ENCODE data around the gene IFNL2. TPM values are rescaled to one million over a fixed set of nuclear protein-coding genes. Genes with fewer than 3 reads are reported as not detected.

Gene IFNL2
- total RNA-seq, 4 donors from 2014 or later, result not detected

DNA sequence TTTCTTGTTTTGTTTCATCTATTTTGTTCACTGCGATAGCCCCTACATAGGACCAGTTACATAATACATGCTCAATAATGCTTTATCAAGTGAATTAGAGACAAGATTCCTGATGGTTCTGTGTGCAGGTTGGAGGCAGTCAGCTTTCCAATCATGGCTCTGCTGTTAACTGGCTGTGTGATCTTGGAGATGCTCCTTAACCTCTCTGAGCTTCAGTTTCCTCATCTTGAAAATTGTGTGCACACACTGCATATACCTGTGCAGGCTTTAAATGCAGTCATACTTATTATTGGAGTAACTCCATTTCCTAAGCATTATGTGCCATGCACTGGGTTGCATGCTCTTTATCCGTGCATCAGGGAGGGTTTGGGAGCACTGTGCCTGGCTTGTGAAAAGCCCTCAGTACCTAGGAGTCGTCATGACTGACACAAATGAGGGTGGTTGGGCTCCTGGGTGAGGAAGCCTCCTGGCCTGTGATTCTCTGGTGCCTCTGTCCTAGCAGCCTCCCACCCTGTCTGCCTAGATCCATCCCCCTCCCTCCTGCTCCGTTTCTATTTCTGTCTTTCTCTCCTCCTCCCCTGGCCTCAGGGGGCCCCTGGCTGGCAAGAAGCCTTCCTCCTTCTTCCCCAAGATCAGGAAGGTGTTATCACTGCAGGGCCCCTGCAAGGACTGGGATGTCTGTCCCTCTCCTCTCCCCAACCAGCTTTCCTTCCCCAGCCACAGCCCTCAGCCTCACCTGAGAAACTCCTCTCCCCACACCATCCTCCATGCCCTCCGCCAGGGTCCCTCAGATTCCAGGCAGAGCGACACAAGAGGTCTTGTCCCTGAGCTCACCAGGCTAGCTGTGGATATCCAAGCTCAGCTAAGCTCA is 36.7 kb downstream of the IFNL2 start:
- 14 to 56% methylated on average over 3 of the region's 6 CpGs for WGBS, 2 donors (ENCODE audit: low coverage in 1 of 2)
- no peak for ATAC-seq
- Histone ChIP-seq H3K4me3 (no peak overlapping the region), H3K27ac (no peak overlapping the region), H3K27me3 (peaks cover 72% of the 10 kb centered on the region), H3K4me1 (peaks cover 0 to 16% (median 7%) of the 10 kb centered on the region in 3 donors), H3K36me3 (no peaks in the 10 kb centered on the region), H3K9me3 (no peaks in the 10 kb centered on the region)
- no peak for TF ChIP-seq EP300 (IDR thresholded peaks at IDR 0.05)
- no peak for TF ChIP-seq POLR2A (IDR thresholded peaks at IDR 0.05)
- TF ChIP-seq POLR2AphosphoS5 (IDR thresholded peaks at IDR 0.05), result no peak
- TF ChIP-seq, protein P1, sequence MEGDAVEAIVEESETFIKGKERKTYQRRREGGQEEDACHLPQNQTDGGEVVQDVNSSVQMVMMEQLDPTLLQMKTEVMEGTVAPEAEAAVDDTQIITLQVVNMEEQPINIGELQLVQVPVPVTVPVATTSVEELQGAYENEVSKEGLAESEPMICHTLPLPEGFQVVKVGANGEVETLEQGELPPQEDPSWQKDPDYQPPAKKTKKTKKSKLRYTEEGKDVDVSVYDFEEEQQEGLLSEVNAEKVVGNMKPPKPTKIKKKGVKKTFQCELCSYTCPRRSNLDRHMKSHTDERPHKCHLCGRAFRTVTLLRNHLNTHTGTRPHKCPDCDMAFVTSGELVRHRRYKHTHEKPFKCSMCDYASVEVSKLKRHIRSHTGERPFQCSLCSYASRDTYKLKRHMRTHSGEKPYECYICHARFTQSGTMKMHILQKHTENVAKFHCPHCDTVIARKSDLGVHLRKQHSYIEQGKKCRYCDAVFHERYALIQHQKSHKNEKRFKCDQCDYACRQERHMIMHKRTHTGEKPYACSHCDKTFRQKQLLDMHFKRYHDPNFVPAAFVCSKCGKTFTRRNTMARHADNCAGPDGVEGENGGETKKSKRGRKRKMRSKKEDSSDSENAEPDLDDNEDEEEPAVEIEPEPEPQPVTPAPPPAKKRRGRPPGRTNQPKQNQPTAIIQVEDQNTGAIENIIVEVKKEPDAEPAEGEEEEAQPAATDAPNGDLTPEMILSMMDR (IDR thresholded peaks at IDR 0.05), result no peak

DNA sequence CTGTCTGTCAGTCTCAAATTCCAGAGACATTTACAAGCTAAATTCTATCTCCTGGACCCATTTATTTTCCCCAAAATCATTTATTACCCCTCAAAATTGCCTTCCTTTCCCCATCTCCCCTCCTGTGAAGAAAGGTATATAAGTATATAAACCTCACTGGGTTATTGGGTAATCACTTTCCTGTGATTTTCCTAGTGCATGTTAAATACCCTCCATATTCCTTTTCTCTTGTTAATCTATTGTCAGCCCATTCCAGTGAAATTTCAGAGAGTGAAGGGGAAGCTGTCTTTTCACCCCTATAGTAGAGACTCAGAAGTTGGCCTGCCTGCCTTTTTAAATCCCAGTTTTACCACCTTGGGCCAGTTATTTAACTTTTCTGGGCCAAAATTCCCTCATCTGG is 37.9 kb downstream of the IFNL2 start:
- no peak for ATAC-seq
- H3K27me3 ChIP-seq, result peaks cover 84% of the 10 kb centered on the region
- no peaks in the 10 kb centered on the region for H3K9me3 ChIP-seq
- peaks cover 0 to 16% (median 7%) of the 10 kb centered on the region in 3 donors for H3K4me1 ChIP-seq
- no peak for TF ChIP-seq POLR2AphosphoS5 (IDR thresholded peaks at IDR 0.05)
- no peak overlapping the region for H3K4me3 ChIP-seq
- no peaks in the 10 kb centered on the region for H3K36me3 ChIP-seq
- H3K27ac ChIP-seq, result no peak overlapping the region

DNA sequence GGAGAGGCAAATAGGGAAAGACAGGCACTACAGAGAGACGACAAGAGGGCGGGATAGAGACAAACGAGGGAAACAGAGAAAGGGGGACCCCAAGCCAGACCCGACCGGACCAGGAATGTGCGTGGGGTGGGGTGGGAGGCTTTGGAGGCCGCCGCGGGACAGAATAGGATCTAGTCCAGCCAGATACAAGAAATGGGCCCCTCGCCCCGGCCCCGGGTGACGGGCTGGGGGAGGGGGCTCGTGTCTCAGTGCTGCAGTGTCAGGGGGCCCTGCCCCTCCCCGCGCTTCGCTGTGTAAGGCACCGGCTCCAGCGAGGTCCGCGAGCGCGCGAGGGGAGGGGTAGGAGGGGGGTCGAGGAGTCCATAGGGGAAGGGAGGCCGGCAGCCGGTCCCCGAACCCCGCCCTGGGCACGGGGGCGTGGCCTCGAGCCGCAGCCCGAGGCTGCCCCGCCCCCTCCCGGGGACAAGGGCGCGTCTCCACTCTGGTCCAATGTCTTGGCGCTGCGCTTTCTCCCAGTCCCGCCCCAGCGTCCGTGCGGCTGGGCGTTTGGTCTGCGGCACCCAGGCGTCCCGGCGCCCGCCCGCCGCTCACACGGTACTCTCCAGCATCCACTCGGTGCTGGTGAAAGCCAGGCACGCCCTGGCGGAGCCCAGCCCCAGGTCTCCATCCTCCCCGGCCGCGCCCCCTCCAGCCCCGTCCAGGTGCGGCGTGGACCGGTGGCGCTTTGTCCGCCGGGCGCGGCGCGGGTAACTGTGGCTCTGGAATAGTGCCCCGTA is 39.0 kb downstream of the IFNL2 start:
- H3K27ac ChIP-seq, result no peak overlapping the region
- H3K4me1 ChIP-seq, result peaks cover 0 to 16% (median 7%) of the 10 kb centered on the region in 3 donors
- ATAC-seq, result peak; percentile 43
- peak overlapping the region in 1 of 2 donors; percentile 22 for H3K4me3 ChIP-seq
- TF ChIP-seq, protein P1 (IDR thresholded peaks at IDR 0.05), result no peak
- TF ChIP-seq POLR2A (IDR thresholded peaks at IDR 0.05) (no peak), EP300 (IDR thresholded peaks at IDR 0.05) (no peak), POLR2AphosphoS5 (IDR thresholded peaks at IDR 0.05) (no peak)
- no peaks in the 10 kb centered on the region for H3K9me3 ChIP-seq
- H3K36me3 ChIP-seq, result no peaks in the 10 kb centered on the region
- 9 to 33% methylated on average over 6 to 12 of the region's 71 CpGs for WGBS, 2 donors (ENCODE audit: low coverage in 1 of 2)
- peaks cover 87% of the 10 kb centered on the region for H3K27me3 ChIP-seq

DNA sequence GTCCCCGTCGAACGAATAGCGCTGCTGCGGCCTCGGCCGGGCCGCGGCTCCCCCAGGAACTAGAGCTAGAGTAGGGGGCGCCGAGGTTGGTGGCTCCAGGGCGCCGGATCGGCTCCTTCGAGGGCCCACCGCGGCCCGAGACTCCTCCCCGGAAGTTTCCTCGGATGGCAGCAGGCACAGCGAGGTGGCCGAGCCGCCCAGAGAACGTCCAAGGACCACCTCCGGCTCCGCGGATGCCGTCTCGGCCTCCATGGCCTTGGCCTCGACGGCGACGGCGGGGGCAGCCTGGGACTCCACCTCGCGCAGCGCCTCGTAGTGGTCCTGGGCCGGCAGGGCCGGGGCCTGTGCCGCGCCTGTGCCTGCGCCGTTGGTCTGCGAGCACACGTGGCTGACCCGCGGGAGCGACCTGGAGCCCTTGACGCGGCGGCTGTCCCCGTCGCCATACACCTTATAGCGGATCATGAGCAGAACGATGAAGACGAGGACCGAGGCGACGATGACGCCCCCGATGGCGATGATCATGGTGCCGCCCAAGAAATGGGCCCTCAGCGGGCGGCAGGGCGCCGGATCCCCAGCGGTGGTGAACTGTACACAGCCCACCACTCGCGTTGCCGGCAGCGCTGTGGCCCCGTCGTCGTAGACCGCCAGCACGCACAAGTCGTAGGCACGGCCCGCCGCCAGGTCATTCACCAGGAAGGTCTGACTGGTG is 39.8 kb downstream of the IFNL2 start:
- Histone ChIP-seq H3K27ac (no peak overlapping the region), H3K36me3 (peaks cover 0 to 5% of the 10 kb centered on the region in 2 donors), H3K27me3 (peaks cover 82% of the 10 kb centered on the region), H3K4me3 (peak overlapping the region in 1 of 2 donors; percentile 22), H3K4me1 (peaks cover 0 to 16% (median 7%) of the 10 kb centered on the region in 3 donors), H3K9me3 (no peaks in the 10 kb centered on the region)
- ATAC-seq, result peak; percentile 34
- TF ChIP-seq POLR2AphosphoS5 (IDR thresholded peaks at IDR 0.05) (no peak), EP300 (IDR thresholded peaks at IDR 0.05) (no peak), POLR2A (IDR thresholded peaks at IDR 0.05) (no peak)
- TF ChIP-seq, protein P1 (IDR thresholded peaks at IDR 0.05), result no peak
- no CpG with 5 or more reads among the region's 82 CpGs for WGBS, 2 donors (ENCODE audit: low coverage in 1 of 2)
